ENCODE results near the gene TBC1D14.

TBC1D14 gene

DNA sequence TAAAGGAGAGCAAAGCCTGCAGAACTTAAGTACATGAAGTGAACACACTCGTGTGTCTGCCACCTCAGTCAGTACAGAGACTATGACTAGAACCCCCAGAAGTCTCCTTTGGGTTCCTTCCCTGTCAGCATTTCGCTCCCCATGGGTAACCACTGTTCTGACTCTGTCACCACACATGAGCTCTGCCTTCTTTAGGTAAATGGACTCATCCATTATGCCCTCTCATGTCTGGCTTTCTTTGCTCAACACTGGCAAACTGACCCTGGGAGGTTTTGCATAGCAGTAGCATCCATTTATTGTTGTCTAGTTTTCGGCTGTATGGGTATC is 38.5 kb downstream of the TBC1D14 start:
- H3K36me3 ChIP-seq (ENCODE audit: low read length) = no peaks in the 10 kb centered on the region
- no peak overlapping the region for H3K4me3 ChIP-seq (ENCODE audit: insufficient read depth, low read length, poor library complexity, severe bottlenecking)
- H3K4me2 ChIP-seq (ENCODE audit: low read depth, low read length, poor library complexity, severe bottlenecking) = no peak overlapping the region
- no peak overlapping the region for H2AFZ ChIP-seq (ENCODE audit: low read depth, low read length, severe bottlenecking)
- TF ChIP-seq EZH2phosphoT487 (conservative IDR thresholded peaks at IDR 0.05; ENCODE audit: low read length) (no peak), CTCF (IDR thresholded peaks at IDR 0.05; ENCODE audit: insufficient read depth, low read length, poor library complexity, severe bottlenecking) (no peak)
- H3F3A ChIP-seq (ENCODE audit: insufficient read depth) = no peaks in the 10 kb centered on the region
- no peak overlapping the region for H3K27ac ChIP-seq (ENCODE audit: low read depth, low read length)
- no peaks in the 10 kb centered on the region for H3K9me3 ChIP-seq (ENCODE audit: insufficient read depth, low read length)
- H4K20me1 ChIP-seq (ENCODE audit: low read depth, low read length) = no peaks in the 10 kb centered on the region
- 0 out of 2 replicates have a peak, but pooled peaks cover 5% of the 10 kb centered on the region for H3K79me2 ChIP-seq (ENCODE audit: insufficient read depth, low read length)
- H3K27me3 ChIP-seq (ENCODE audit: low read length) = no peaks in the 10 kb centered on the region
- no peak overlapping the region for H3K9ac ChIP-seq (ENCODE audit: low read length)
- H3K9me2 ChIP-seq (replicated peaks; ENCODE audit: insufficient read depth, low read length) = no peaks in the 10 kb centered on the region

DNA sequence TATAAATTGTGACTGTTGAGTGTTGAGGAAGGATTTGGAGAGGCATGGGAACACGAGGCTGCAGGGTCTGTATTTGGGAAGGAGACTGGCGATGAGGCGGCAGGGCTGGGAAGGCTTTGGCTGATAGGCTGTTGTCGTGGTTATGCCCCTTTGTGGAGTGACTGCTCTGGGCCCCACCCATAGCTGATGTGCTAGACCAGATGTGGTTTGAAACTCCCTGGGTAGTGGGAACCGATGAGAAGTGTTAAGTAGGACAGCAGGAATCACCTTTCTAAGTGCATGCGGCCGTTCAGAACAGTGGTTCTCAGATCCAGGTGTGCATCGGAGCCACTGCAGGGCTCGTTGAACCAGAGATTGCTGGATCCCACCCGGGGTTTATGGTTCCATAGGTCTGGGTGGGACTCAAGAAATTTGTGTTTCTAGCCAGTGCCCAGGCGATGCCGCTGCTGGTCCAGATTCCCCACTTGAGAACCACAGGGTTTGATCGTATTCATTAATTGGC is 42.3 kb downstream of the TBC1D14 start:
- H3K27ac ChIP-seq (ENCODE audit: low read depth, low read length) = no peak overlapping the region
- no peaks in the 10 kb centered on the region for H3F3A ChIP-seq (ENCODE audit: insufficient read depth)
- TF ChIP-seq EZH2phosphoT487 (conservative IDR thresholded peaks at IDR 0.05; ENCODE audit: low read length) = no peak
- no peak for TF ChIP-seq CTCF (IDR thresholded peaks at IDR 0.05; ENCODE audit: insufficient read depth, low read length, poor library complexity, severe bottlenecking)
- no peaks in the 10 kb centered on the region for H3K27me3 ChIP-seq (ENCODE audit: low read length)
- no peaks in the 10 kb centered on the region for H3K9me3 ChIP-seq (ENCODE audit: insufficient read depth, low read length)
- no peak overlapping the region for H2AFZ ChIP-seq (ENCODE audit: low read depth, low read length, severe bottlenecking)
- no peak overlapping the region for H3K4me3 ChIP-seq (ENCODE audit: insufficient read depth, low read length, poor library complexity, severe bottlenecking)
- H3K79me2 ChIP-seq (ENCODE audit: insufficient read depth, low read length) = 0 out of 2 replicates have a peak, but pooled peaks cover 5% of the 10 kb centered on the region
- no peaks in the 10 kb centered on the region for H3K36me3 ChIP-seq (ENCODE audit: low read length)
- no peak overlapping the region for H3K4me2 ChIP-seq (ENCODE audit: low read depth, low read length, poor library complexity, severe bottlenecking)
- H3K9me2 ChIP-seq (replicated peaks; ENCODE audit: insufficient read depth, low read length) = no peaks in the 10 kb centered on the region
- no peaks in the 10 kb centered on the region for H4K20me1 ChIP-seq (ENCODE audit: low read depth, low read length)
- no peak overlapping the region for H3K9ac ChIP-seq (ENCODE audit: low read length)

GRCh38 chr4:6953751-6954380 is 44.2 kb downstream of the TBC1D14 start:
- H3F3A ChIP-seq (ENCODE audit: insufficient read depth) = no peaks in the 10 kb centered on the region
- no peak overlapping the region for H3K9ac ChIP-seq (ENCODE audit: low read length)
- H3K27ac ChIP-seq (ENCODE audit: low read depth, low read length) = no peak overlapping the region
- 0 out of 2 replicates have a peak, but pooled peaks cover 5% of the 10 kb centered on the region for H3K79me2 ChIP-seq (ENCODE audit: insufficient read depth, low read length)
- H3K9me3 ChIP-seq (ENCODE audit: insufficient read depth, low read length) = no peaks in the 10 kb centered on the region
- H3K36me3 ChIP-seq (ENCODE audit: low read length) = no peaks in the 10 kb centered on the region
- H3K4me3 ChIP-seq (ENCODE audit: insufficient read depth, low read length, poor library complexity, severe bottlenecking) = no peak overlapping the region
- H4K20me1 ChIP-seq (ENCODE audit: low read depth, low read length) = no peaks in the 10 kb centered on the region
- H3K9me2 ChIP-seq (replicated peaks; ENCODE audit: insufficient read depth, low read length) = no peaks in the 10 kb centered on the region
- TF ChIP-seq EZH2phosphoT487 (conservative IDR thresholded peaks at IDR 0.05; ENCODE audit: low read length) (no peak), CTCF (IDR thresholded peaks at IDR 0.05; ENCODE audit: insufficient read depth, low read length, poor library complexity, severe bottlenecking) (no peak)
- no peak overlapping the region for H2AFZ ChIP-seq (ENCODE audit: low read depth, low read length, severe bottlenecking)
- H3K4me2 ChIP-seq (ENCODE audit: low read depth, low read length, poor library complexity, severe bottlenecking) = no peak overlapping the region
- no peaks in the 10 kb centered on the region for H3K27me3 ChIP-seq (ENCODE audit: low read length)

All from SU-DHL-6 (cell line).